GM13976 (cell line): ENCODE results near the gene PLCXD1.
A peak's percentile ranks its signal among the peaks of the same experiment; 100 is the strongest.
"Not testable (repeated sequence)": the region's sequence is repeated elsewhere in the genome, so short reads cannot be mapped to it uniquely, and the experiment has no call there.

Experiments used
- DNase-seq: peaks from one replicate; pipeline ENCODE4 v3.0.0; 2012; ENCODE audit warnings: low spot score
- CTCF ChIP-seq: IDR thresholded peaks from 2 replicates; pipeline ENCODE4 v1.5.1; 2012; ENCODE audit warnings: borderline replicate concordance, mild to moderate bottlenecking; ENCODE audit not compliant: insufficient read depth; ENCODE audit errors: extremely low read depth, missing control alignments, control extremely low read depth
- in situ Hi-C: fragments of 300-500 bp; cut with MboI; formaldehyde crosslinking; loops from one replicate; pipeline ENCODE4 v1.12.0; 2022; ENCODE audit warnings: low sequenced_read_pairs, mixed read lengths, inconsistent platforms; ENCODE audit not compliant: unreplicated experiment

Gene PLCXD1

GRCh38 chrX:276581-277201 is 4.5 kb upstream of the PLCXD1 start:
- no peak for TF ChIP-seq CTCF
- DNase-seq, result peak; percentile 62
- in situ Hi-C loops, result no loop called here

DNA sequence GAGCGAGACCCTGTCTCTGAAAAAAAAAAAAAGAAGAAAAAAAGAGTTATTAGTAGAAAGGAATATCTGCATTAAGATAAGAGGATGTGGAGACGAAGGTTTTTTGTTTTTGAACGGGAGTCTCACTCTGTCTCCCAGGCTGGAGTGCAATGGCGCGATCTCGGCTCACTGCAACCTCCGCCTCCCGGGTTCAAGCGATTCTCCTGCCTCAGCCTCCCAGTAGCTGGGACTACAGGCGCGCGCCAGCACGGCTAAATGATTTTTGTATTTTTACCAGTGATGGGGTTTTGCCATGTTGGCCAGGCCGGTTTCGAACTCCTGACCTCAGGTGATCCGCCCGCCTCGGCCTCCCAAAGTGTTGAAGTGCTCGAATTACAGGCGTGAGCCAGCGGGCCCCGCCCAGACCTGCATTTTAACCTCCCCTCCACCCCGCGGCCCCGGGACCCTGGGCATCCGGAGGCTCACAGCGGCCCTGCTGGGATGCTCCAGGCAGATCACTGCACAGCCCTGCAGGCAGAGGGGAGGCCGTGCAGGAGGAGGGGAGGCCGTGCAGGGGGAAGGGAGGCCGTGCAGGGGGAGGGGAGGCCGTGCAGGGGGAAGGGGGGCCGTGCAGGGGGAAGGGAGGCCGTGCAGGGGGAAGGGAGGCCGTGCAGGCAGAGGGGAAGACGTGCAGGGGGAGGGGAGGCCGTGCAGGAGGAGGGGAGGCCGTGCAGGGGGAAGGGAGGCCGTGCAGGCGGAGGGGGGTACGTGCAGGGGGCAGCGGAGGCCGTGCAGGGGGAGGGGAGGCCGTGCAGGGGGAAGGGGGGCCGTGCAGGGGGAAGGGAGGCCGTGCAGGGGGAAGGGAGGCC is 1.2 kb upstream of the PLCXD1 start:
- in situ Hi-C loops, DNase-seq: not testable (repeated sequence)

DNA sequence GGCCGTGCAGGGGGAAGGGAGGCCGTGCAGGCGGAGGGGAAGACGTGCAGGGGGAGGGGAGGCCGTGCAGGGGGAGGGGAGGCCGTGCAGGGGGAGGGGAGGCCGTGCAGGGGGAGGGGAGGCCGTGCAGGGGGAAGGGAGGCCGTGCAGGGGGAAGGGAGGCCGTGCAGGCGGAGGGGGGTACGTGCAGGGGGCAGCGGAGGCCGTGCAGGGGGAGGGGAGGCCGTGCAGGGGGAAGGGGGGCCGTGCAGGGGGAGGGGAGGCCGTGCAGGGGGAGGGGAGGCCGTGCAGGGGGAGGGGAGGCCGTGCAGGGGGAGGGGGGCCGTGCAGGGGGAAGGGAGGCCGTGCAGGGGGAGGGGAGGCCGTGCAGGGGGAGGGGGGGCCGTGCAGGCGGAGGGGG is 459 bp upstream of the PLCXD1 start:
- in situ Hi-C loops, DNase-seq: not testable (repeated sequence)

DNA sequence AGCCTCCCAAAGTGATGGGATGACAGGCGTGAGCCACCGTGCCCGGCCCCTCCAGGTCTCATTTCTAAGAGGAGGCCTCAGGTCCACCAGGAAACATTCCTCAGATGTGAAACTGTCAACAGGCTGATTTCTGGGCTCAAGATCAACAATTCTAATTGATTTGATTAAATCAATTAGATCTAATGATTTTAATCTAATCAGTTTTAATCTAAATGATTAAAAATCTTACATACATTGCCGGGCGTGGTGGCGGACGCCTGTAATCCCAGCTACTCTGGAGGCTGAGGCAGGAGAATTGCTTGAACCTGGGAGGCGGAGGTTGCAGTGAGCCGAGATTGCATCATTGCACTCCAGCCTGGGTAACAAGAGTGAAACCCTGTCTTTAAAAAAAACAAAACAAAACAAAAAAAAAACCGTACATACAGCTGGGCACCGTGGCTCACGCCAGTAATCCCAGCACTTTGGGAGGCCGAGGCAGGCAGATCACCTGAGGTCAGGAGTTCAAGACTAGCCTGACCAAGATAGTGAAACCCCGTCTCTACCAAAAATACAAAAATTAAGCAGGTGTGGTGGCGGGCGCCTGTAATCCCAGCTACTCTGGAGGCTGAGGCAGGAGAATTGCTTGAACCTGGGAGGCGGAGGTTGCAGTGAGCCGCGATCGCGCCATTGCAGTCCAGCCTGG is 960 bp downstream of the PLCXD1 start:
- in situ Hi-C loops, result not testable (repeated sequence)

DNA sequence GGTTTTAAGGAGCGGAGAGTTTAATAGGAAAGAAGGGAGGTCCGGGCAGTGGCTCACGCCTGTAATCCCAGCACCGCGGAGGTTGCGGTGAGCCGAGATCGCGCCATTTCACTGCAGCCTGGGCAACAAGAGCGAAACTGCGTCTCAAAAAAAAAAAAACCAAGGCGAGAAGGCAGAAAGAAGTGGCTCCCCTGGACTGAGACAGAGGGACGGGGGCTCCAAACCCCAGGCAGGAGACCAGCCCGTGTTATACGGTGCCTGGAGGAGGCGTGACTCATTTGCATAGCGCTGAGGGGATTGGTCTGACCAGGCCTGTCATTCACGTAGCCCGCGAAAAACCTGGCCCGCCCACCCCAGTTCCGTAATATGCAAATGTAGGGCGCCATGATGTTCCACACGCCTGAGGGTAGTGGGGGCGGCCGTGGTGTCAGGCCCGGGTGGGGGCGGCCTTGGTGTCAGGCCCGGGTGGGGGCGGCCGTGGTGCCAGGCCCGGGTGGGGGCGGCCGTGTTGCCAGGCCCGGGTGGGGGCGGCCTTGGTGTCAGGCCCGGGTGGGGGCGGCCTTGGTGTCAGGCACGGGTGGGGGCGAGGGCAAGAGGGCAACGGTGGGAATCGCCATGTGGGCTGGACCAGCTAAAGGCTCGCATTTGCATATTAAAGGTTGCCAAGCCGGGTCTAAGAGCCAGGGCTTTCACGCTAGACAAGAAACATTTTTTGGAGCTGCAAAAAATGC is 2.1 kb downstream of the PLCXD1 start:
- in situ Hi-C loops, result no loop called here
- DNase-seq, result peak; percentile 94

More for the DNA sequence above, 960 bp downstream of the PLCXD1 start:
- DNase-seq, result not testable (repeated sequence)

DNA sequence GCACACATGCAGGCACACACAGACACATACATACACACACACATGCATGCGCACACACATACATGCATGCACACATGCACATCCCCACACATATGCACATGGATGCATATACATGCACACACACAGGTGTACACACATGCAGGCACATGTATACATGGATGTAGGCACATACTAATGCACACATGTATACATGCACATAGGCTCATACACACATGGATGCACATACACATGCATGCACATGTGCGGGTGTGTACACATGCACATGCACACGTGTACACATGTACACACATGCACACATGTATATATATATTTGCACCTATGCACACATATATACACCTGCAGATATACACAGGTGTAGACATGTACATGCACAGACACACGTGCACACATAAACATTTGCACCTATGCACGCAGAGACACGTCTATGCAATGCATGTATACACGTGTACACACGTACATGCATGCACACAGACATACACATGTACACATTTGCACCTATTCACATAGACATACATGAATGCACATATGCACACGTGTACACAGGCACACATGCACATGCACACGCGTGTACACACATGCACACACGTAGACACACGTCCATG is 4.0 kb downstream of the PLCXD1 start:
- in situ Hi-C loops, result no loop called here
- no peak for DNase-seq
- no peak for TF ChIP-seq CTCF

More for the DNA sequence above, 2.1 kb downstream of the PLCXD1 start:
- TF ChIP-seq CTCF, result no peak

DNA sequence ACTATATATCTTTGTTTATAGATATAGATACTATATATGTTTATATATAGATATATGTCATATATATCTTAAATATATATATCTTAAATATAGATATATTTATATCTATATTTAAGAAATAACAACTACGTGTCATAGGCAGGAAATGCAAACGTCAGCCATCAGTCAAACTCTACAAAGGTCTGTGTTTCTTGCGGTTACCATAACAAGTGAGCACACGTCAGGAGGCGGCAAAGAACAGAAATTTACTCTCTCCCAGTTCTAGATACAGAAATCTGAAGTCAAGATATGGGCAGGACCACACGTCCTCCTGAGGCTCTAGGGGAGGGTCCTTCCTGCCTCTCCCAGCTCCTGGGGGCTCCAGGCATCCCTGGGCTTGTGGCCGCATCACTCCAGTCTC is 6.5 kb downstream of the PLCXD1 start:
- no peak for TF ChIP-seq CTCF
- in situ Hi-C loops, result no loop called here
- no peak for DNase-seq
